ENCODE data around the gene CEACAM16.

GRCh38 chr19:44671400-44671799 lies 27.6 kb upstream of the CEACAM16 start, which contains the start of gene CEACAM19:
- TF ChIP-seq CTCF (IDR thresholded peaks at IDR 0.05; ENCODE audit: low read depth, low read length, poor library complexity, severe bottlenecking) (no peak), EZH2phosphoT487 (IDR thresholded peaks at IDR 0.05; ENCODE audit: borderline replicate concordance, low read length) (no peak)
